T-helper 17 cell (primary cell): ENCODE measurements around the gene SLC4A1. TPM values are rescaled to one million over a fixed set of nuclear protein-coding genes. Genes with fewer than 3 reads are reported as not detected.
A peak's percentile ranks its signal among the peaks of the same experiment; 100 is the strongest.

Source experiments
- ATAC-seq: fragments of 150-1000 bp; cut with Tn5 transposase; 2 replicates; pipeline ENCODE4 v1.10.0; 2021; ENCODE audit warnings: mild to moderate bottlenecking, moderate library complexity
- DNase-seq, 3 donors: peaks; one replicate each; pipeline versions ENCODE4 v3.0.0 to v3.0.0-alpha.2; 2020 to 2021
- H3K9me3 ChIP-seq: one replicate; pipeline ENCODE4 v1.7.0; 2013; ENCODE audit warnings: low read length, mild to moderate bottlenecking; ENCODE audit not compliant: control insufficient read depth, poor library complexity, severe bottlenecking
- H3K27ac Mint-ChIP-seq: one replicate; pipeline ENCODE4 v1.8.0; 2022; ENCODE audit warnings: mild to moderate bottlenecking, moderate library complexity, mixed read lengths
- H3K27me3 Mint-ChIP-seq: one replicate; pipeline ENCODE4 v1.8.0; 2022; ENCODE audit warnings: mixed read lengths
- H3K36me3 Mint-ChIP-seq: one replicate; pipeline ENCODE4 v1.8.0; 2022; ENCODE audit warnings: low read depth, mixed read lengths
- H3K4me1 Mint-ChIP-seq: one replicate; pipeline ENCODE4 v1.8.0; 2022; ENCODE audit warnings: mild to moderate bottlenecking, mixed read lengths
- H3K4me3 Mint-ChIP-seq: one replicate; pipeline ENCODE4 v1.8.0; 2022; ENCODE audit warnings: mild to moderate bottlenecking, moderate library complexity, mixed read lengths
- total RNA-seq, 4 donors: library from RNA in 2 of 4; stranded (reverse) in 2 of 4; gene quantifications; one replicate each; pipeline ENCODE4 v1.2.3 and lab custom pipeline; 2022 to 2026

Gene SLC4A1
- total RNA-seq, 2 donors from 2014 or later, result not detected

DNA sequence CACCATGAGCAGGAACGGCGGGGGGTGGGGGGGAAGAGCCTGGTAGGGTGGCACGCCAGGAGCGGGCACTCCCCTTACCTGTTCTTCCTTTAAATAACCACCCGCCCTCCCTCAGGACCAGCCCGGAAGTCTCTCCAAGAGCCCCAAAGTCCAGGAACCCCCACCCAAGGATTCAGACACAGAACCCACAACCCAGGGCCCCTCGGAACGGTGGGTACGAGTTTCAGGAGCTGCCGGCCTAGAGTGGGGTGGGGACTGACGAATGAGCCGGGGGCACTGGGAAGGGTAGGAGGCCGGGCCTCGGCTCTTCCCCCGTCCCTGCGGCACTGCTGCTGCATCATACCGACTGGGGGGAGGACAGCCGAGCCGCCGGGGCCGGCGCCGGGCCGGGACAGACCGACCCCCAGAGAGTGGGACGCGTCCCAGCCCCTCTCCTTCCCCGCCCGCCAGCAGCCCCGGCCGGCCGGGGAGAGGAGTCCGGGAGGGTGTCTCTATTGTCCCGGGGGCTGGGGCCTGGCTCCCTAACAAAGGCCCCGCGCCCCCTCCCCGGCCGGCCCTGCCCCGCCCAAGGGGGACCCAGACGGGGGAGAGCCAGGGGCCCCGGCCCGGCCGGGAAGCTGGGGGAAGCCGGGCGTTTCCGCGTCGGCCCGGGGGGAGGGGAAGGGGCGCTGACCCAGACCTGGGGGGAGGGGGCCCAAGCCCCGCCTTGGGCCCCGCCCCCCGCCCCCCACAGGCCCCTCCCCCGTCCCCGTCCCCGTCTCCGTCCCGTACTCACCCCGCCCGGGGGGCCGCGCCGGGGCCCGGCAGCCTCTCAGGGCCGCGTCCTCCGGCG, 69.0 kb downstream of the SLC4A1 start:
- ATAC-seq, result peak; percentile 13
- peaks cover 2% of the 10 kb centered on the region for H3K36me3 Mint-ChIP-seq
- H3K4me1 Mint-ChIP-seq, result peaks cover 37% of the 10 kb centered on the region
- peak in 2 of 3 donors; percentile 61 for DNase-seq
- peak overlapping the region; percentile 90 for H3K4me3 Mint-ChIP-seq
- H3K27me3 Mint-ChIP-seq, result no peaks in the 10 kb centered on the region
- no peaks in the 10 kb centered on the region for H3K9me3 ChIP-seq
- peak overlapping the region; percentile 93 for H3K27ac Mint-ChIP-seq

Other genes starting within 250 kb of the SLC4A1 start
- 10 to 100 TPM; 35.3 to 46.5 TPM for gene LSM12, start 201.5 kb downstream of the SLC4A1 start, total RNA-seq
- gene G6PC3, start 197.4 kb downstream of the SLC4A1 start, total RNA-seq, result 10 to 100 TPM; 10.9 to 13.8 TPM
- gene HDAC5, start 144.5 kb downstream of the SLC4A1 start, total RNA-seq, result 10 to 100 TPM; 83.6 to 96.5 TPM
- 1 to 10 TPM; 2.6 to 5.7 TPM for gene HROB, start 126.2 kb downstream of the SLC4A1 start, total RNA-seq
- gene ASB16, start 97.4 kb downstream of the SLC4A1 start, total RNA-seq, result not detected
- gene TMUB2, start 81.2 kb downstream of the SLC4A1 start, total RNA-seq, result 10 to 100 TPM; 52.2 to 53.1 TPM
- 10 to 100 TPM; 97.1 to 97.5 TPM for gene ATXN7L3, start 68.3 kb downstream of the SLC4A1 start, total RNA-seq
- 100 to 1,000 TPM; 121 to 140 TPM for gene UBTF, start 48.5 kb downstream of the SLC4A1 start, total RNA-seq
- under 1 TPM; 0.37 to 0.55 TPM for gene RUNDC3A, start 40.5 kb upstream of the SLC4A1 start, total RNA-seq
- 10 to 100 TPM; 75.9 to 76.5 TPM for gene SLC25A39, start 56.7 kb upstream of the SLC4A1 start, total RNA-seq
- gene GRN, start 77.2 kb upstream of the SLC4A1 start, total RNA-seq, result 10 to 100 TPM; 31.7 to 47.7 TPM
- under 1 TPM; 0.07 to 0.31 TPM for gene FAM171A2, start 95.7 kb upstream of the SLC4A1 start, total RNA-seq
- gene ITGA2B, start 121.5 kb upstream of the SLC4A1 start, total RNA-seq, result 100 to 1,000 TPM in 1 of 2 donors, 1 to 10 TPM in 1; 8.9 to 297 TPM
- 10 to 100 TPM; 63.4 to 79.6 TPM for gene GPATCH8, start 235.3 kb upstream of the SLC4A1 start, total RNA-seq